Neuronal stem cell (in vitro differentiated cells): ENCODE data around the gene DMGDH.
"Not testable (repeated sequence)": the region's sequence is repeated elsewhere in the genome, so short reads cannot be mapped to it uniquely, and the experiment has no call there.

Source experiments
- DNase-seq: peaks from one replicate; pipeline ENCODE4 v3.0.0-alpha.2; 2013; ENCODE audit warnings: low spot score
- H2AFZ ChIP-seq: one replicate; pipeline ENCODE4 v1.6.1; 2013; ENCODE audit warnings: mild to moderate bottlenecking, low read length, inconsistent platforms
- H2AK5ac ChIP-seq: 2 replicates; pipeline ENCODE4 v1.6.1; 2013; ENCODE audit warnings: low read depth, mild to moderate bottlenecking, inconsistent platforms, low read length, moderate library complexity, mixed read lengths
- H2BK120ac ChIP-seq: 2 replicates; pipeline ENCODE4 v1.6.1; 2013; ENCODE audit warnings: low read depth, mild to moderate bottlenecking, inconsistent platforms, low read length, moderate library complexity, mixed read lengths
- H2BK12ac ChIP-seq: one replicate; pipeline ENCODE4 v1.6.1; 2013; ENCODE audit warnings: low read length, inconsistent platforms
- H2BK15ac ChIP-seq: 2 replicates; pipeline ENCODE4 v1.6.1; 2013; ENCODE audit warnings: mild to moderate bottlenecking, low read length, inconsistent platforms, mixed read lengths
- H2BK5ac ChIP-seq: one replicate; pipeline ENCODE4 v1.6.1; 2013; ENCODE audit warnings: inconsistent platforms, mild to moderate bottlenecking, low read length, moderate library complexity
- H3K14ac ChIP-seq: one replicate; pipeline ENCODE4 v1.6.1; 2013; ENCODE audit warnings: low read length, inconsistent platforms
- H3K18ac ChIP-seq: 2 replicates; pipeline ENCODE4 v1.6.1; 2013; ENCODE audit warnings: low read length, inconsistent platforms
- H3K23ac ChIP-seq: 2 replicates; pipeline ENCODE4 v1.6.1; 2013; ENCODE audit warnings: low read depth, mild to moderate bottlenecking, mixed read lengths, low read length, inconsistent platforms; ENCODE audit not compliant: poor library complexity
- H3K27ac ChIP-seq: replicated peaks from 3 replicates; pipeline ENCODE4 v1.5.1; 2013; ENCODE audit warnings: low read length, inconsistent platforms
- H3K27me3 ChIP-seq, 3 experiments: 2 replicates each; pipeline ENCODE4 v1.6.1; 2013; ENCODE audit warnings: low read length in 3 of 3, mild to moderate bottlenecking in 2 of 3, inconsistent platforms in 1 of 3, low read depth in 1 of 3, mixed read lengths in 1 of 3, moderate library complexity in 1 of 3; ENCODE audit not compliant: control insufficient read depth in 3 of 3, insufficient read depth in 3 of 3
- H3K36me3 ChIP-seq, 2 donors: replicated peaks in 1 of 2; 2 replicates each; pipeline ENCODE4 v1.6.1; 2013; ENCODE audit warnings: low read length in 2 of 2; ENCODE audit not compliant: control insufficient read depth in 2 of 2, insufficient read depth in 2 of 2
- H3K4ac ChIP-seq: 2 replicates; pipeline ENCODE4 v1.6.1; 2013; ENCODE audit warnings: inconsistent platforms, mild to moderate bottlenecking, low read length, moderate library complexity
- H3K4me1 ChIP-seq, 2 donors: 1 replicate in 1 of 2; 2 replicates in 1 of 2; pipeline ENCODE4 v1.6.1; 2013; ENCODE audit warnings: low read length in 2 of 2, low read depth in 1 of 2; ENCODE audit not compliant: control insufficient read depth in 2 of 2, insufficient read depth in 1 of 2
- H3K4me2 ChIP-seq: one replicate; pipeline ENCODE4 v1.6.1; 2013; ENCODE audit warnings: mild to moderate bottlenecking, low read length, inconsistent platforms; ENCODE audit not compliant: insufficient read depth, poor library complexity, severe bottlenecking
- H3K4me3 ChIP-seq, 2 donors: 2 replicates each; pipeline ENCODE4 v1.5.1; 2013; ENCODE audit warnings: low read length in 2 of 2, mild to moderate bottlenecking in 2 of 2, inconsistent platforms in 1 of 2, moderate library complexity in 1 of 2
- H3K79me1 ChIP-seq: one replicate; pipeline ENCODE4 v1.6.1; 2013; ENCODE audit warnings: low read depth, mild to moderate bottlenecking, inconsistent platforms, low read length, moderate library complexity
- H3K9ac ChIP-seq: one replicate; pipeline ENCODE4 v1.6.1; 2013; ENCODE audit warnings: mild to moderate bottlenecking, low read depth, low read length, inconsistent platforms; ENCODE audit not compliant: poor library complexity
- H3K9me3 ChIP-seq, 2 donors: replicated peaks in 1 of 2; 2 replicates each; pipeline versions ENCODE3 to v1.6.1; 2013; ENCODE audit warnings: low read length in 2 of 2, mild to moderate bottlenecking in 2 of 2, inconsistent platforms in 1 of 2, low read depth in 1 of 2, mixed read lengths in 1 of 2, moderate library complexity in 1 of 2; ENCODE audit not compliant: control insufficient read depth in 2 of 2, insufficient read depth in 1 of 2
- H4K8ac ChIP-seq: one replicate; pipeline ENCODE4 v1.6.1; 2013; ENCODE audit warnings: low read depth, mild to moderate bottlenecking, inconsistent platforms, low read length, moderate library complexity
- H4K91ac ChIP-seq: one replicate; pipeline ENCODE4 v1.6.1; 2013; ENCODE audit warnings: low read length, low read depth, mild to moderate bottlenecking, inconsistent platforms; ENCODE audit not compliant: poor library complexity
- WGBS, 2 donors: extraction: QIAGEN DNeasy Blood & Tissue Kit; methylation state at CpG; one replicate each; pipeline ENCODE4 v1.1.7; 2013; ENCODE audit warnings: missing lambda C conversion rate in 2 of 2, mixed read lengths in 1 of 2; ENCODE audit not compliant: insufficient read length in 2 of 2, insufficient replicate concordance in 1 of 2; ENCODE audit errors: extremely low coverage in 2 of 2; 5-methylcytosine and 5-hydroxymethylcytosine counted together

The DMGDH gene

DNA sequence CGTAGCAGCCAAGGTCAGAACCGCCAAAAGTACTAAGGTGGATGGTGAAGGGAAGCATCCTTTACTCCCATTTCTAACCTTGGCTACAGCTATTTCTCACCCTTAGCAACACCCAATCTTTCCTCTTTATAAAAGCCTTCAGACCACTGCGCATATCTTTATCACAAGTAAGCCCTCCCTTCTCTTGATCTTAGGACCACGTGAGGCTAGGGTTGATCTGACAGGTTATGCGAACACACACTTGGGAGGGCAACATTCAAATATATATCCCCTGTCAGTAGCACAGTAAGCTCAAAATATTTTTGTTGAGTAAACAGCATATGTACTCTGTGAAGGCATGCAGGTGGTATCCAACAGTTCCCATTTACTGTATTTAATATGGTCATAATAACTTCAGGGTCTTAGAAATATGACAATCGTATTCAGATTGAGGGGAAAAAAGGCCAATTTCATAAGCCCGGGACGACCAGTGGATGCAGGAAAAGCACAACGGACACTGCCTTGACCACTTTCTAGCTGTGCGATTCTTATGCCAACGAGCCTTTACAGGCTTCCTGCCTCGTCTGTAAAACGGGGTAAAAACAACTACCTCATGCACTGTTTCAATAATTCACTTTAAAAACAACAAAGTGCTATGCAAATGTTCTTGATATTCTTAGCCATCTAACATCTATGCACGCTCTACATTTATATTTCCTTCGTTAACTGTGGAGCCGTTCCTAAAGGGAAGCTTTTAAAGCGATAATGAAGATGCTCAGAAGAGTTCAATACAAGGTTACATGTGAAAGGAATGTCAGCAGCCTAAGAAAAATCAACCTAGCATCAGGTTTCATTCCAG is 85.7 kb downstream of the DMGDH start:
- Histone ChIP-seq H2BK120ac (no peak overlapping the region), H2AK5ac (no peak overlapping the region), H2BK12ac (no peak overlapping the region), H3K27ac (peak overlapping the region; percentile 95), H3K27me3 (no peaks in the 10 kb centered on the region), H3K4me1 (peaks cover 10 to 14% of the 10 kb centered on the region in 2 donors), H3K79me1 (no peaks in the 10 kb centered on the region), H3K4me3 (peak overlapping the region; percentile 78 to 81), H2BK15ac (no peak overlapping the region), H3K18ac (no peak overlapping the region), H2BK5ac (no peak overlapping the region), H3K4me2 (peak overlapping the region; percentile 68), H3K14ac (no peak overlapping the region), H3K23ac (no peak overlapping the region), H4K91ac (no peak overlapping the region), H3K36me3 (no peaks in the 10 kb centered on the region), H3K4ac (no peak overlapping the region), H4K8ac (no peak overlapping the region), H3K9me3 (peaks cover 0 to 2% of the 10 kb centered on the region in 2 donors), H3K9ac (no peak overlapping the region), H2AFZ (peak overlapping the region; percentile 100)
- no CpG with 5 or more reads among the region's 17 CpGs for WGBS, 2 donors
- DNase-seq: peak; percentile 42

- H3K18ac ChIP-seq, H4K8ac ChIP-seq, H2AK5ac ChIP-seq, H2BK5ac ChIP-seq, H2BK12ac ChIP-seq, DNase-seq, H2BK15ac ChIP-seq, H3K27me3 ChIP-seq, H3K14ac ChIP-seq, H4K91ac ChIP-seq, H3K36me3 ChIP-seq, H3K79me1 ChIP-seq, H3K4me2 ChIP-seq, H3K23ac ChIP-seq, H3K9ac ChIP-seq, H3K9me3 ChIP-seq, H3K4ac ChIP-seq, H3K27ac ChIP-seq, H2BK120ac ChIP-seq: not testable (repeated sequence)
- no CpG with 5 or more reads among the region's 9 CpGs for WGBS, 2 donors
- Histone ChIP-seq H2AFZ (peak overlapping the region; percentile 100), H3K4me3 (peak overlapping the region in 1 of 2 donors; percentile 81), H3K4me1 (peaks cover 10 to 14% of the 10 kb centered on the region in 2 donors)
Observed at GRCh38 chr5:78983194-78983593, 86.3 kb downstream of the DMGDH start.

DNA sequence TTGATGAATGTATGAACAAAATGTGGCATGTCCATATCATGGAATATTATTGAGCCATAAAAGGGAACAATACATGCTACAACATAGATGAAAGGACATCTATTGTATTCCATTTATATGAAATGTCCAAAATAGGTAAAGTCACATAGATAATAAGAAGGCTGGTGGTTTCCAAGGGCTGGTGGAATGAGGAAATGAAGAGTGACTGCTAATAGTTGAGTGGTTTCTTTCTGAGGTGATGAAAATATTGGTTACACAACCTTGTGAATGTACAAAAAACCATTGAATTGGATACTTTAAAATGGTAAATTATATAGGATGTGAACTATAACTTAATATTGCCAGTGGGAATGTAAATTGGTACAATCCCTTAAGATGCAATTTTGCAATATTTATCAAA is 89.6 kb downstream of the DMGDH start:
- no peaks in the 10 kb centered on the region for H3K36me3 ChIP-seq

DNA sequence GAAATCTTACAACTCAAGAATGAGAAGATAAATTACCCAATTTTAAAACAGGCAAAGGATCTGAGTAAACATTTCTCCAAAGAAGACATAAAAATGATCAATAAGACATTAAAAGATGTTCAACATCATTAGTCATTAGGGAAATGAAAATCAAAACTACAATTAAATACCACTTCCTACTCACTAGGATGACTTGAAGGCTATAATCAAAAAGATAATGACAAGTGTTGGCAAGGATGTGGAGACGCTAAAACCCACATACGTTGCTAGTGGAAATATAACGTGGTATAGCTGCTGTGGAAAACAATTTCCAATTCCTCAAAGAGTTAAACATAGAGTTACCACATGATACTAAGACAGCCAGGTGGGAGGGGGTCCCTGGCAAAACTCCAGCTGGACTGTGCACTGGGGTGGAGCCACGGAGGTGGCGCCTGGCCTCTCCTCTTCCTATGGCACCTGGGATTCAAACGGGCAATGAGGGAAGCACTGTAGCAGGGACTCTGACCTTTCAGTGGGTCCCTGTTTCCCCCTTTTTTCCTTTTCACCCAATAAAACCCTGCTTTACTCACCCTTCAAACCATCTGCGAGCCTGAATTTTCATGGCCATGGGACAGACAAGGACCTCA is 90.2 kb downstream of the DMGDH start:
- no peaks in the 10 kb centered on the region for H3K36me3 ChIP-seq
- no peak overlapping the region for H3K14ac ChIP-seq
- H2BK15ac ChIP-seq: no peak overlapping the region
- no peak overlapping the region for H3K18ac ChIP-seq
- no peak overlapping the region for H2BK5ac ChIP-seq
- no peak overlapping the region for H3K4me2 ChIP-seq
- no peak overlapping the region for H3K4ac ChIP-seq
- no peak overlapping the region for H4K8ac ChIP-seq
- H2AK5ac ChIP-seq: no peak overlapping the region
- H3K4me3 ChIP-seq: no peak overlapping the region
- H3K9ac ChIP-seq: no peak overlapping the region
- H3K23ac ChIP-seq: no peak overlapping the region
- no peaks in the 10 kb centered on the region for H3K27me3 ChIP-seq
- no peak overlapping the region for H4K91ac ChIP-seq
- no peak overlapping the region for H2BK12ac ChIP-seq
- peaks cover 0 to 2% of the 10 kb centered on the region in 2 donors for H3K9me3 ChIP-seq
- H3K27ac ChIP-seq: no peak overlapping the region
- H2AFZ ChIP-seq: no peak overlapping the region
- no CpG with 5 or more reads among the region's 7 CpGs for WGBS, 2 donors
- no peaks in the 10 kb centered on the region for H3K79me1 ChIP-seq
- H3K4me1 ChIP-seq: peaks cover 8 to 10% of the 10 kb centered on the region in 2 donors
- DNase-seq: no peak
- H2BK120ac ChIP-seq: no peak overlapping the region

More for the DNA sequence above, 89.6 kb downstream of the DMGDH start:
- no peak overlapping the region for H4K8ac ChIP-seq
- no peak overlapping the region for H3K27ac ChIP-seq
- H3K4ac ChIP-seq: no peak overlapping the region
- no peak overlapping the region for H3K4me2 ChIP-seq
- peaks cover 0 to 2% of the 10 kb centered on the region in 2 donors for H3K9me3 ChIP-seq
- no peak overlapping the region for H2AFZ ChIP-seq
- no peak overlapping the region for H2AK5ac ChIP-seq
- no peaks in the 10 kb centered on the region for H3K27me3 ChIP-seq
- no peak overlapping the region for H2BK15ac ChIP-seq
- no peak overlapping the region for H3K4me3 ChIP-seq
- no peak overlapping the region for H3K18ac ChIP-seq
- H4K91ac ChIP-seq: no peak overlapping the region
- no peak overlapping the region for H2BK120ac ChIP-seq
- no peak overlapping the region for H3K14ac ChIP-seq
- no peak overlapping the region for H2BK5ac ChIP-seq
- H2BK12ac ChIP-seq: no peak overlapping the region
- H3K79me1 ChIP-seq: no peaks in the 10 kb centered on the region
- DNase-seq: no peak
- H3K9ac ChIP-seq: no peak overlapping the region
- peaks cover 7 to 8% of the 10 kb centered on the region in 2 donors for H3K4me1 ChIP-seq
- H3K23ac ChIP-seq: no peak overlapping the region
